PFSK-1 (cell line): ENCODE data around the gene GAGE12G.
"Not testable (repeated sequence)": the region's sequence is repeated elsewhere in the genome, so short reads cannot be mapped to it uniquely, and the experiment has no call there.

ENCODE experiments used
- FOXP2 ChIP-seq: optimal IDR thresholded peaks from 2 replicates; pipeline ENCODE3; 2011; ENCODE audit warnings: borderline replicate concordance, control low read depth, inconsistent platforms; ENCODE audit not compliant: insufficient read depth; ENCODE audit errors: extremely low read length, extremely low read depth
- POLR2AphosphoS5 ChIP-seq: IDR thresholded peaks from 2 replicates; pipeline ENCODE4 v1.6.1; 2012; ENCODE audit warnings: low read depth, mild to moderate bottlenecking, control low read depth, low read length, moderate library complexity
- REST ChIP-seq, 2 experiments: IDR thresholded peaks; 2 replicates each; pipeline versions ENCODE4 v1.6.1 to v1.8.0; 2011 to 2012; ENCODE audit warnings: low read depth in 2 of 2, low read length in 2 of 2, control low read depth in 1 of 2, inconsistent platforms in 1 of 2, mild to moderate bottlenecking in 1 of 2, moderate library complexity in 1 of 2; ENCODE audit not compliant: insufficient read depth in 1 of 2
- SIN3A ChIP-seq: IDR thresholded peaks from 2 replicates; pipeline ENCODE4 v1.6.1; 2012; ENCODE audit warnings: mild to moderate bottlenecking, low read length, moderate library complexity, borderline replicate concordance; ENCODE audit not compliant: insufficient read depth
- TAF1 ChIP-seq: IDR thresholded peaks from 2 replicates; pipeline ENCODE4 v1.6.1; 2012; ENCODE audit warnings: low read length, control low read depth, borderline replicate concordance; ENCODE audit not compliant: insufficient read depth

GRCh38 chrX:49589196-49589595 is 19.0 kb downstream of the GAGE12G start, which contains the start of gene GAGE2A:
- TF ChIP-seq REST (IDR thresholded peaks at IDR 0.05; ENCODE audit: insufficient read depth in 1 of 2, low read depth in 2 of 2, low read length in 2 of 2); POLR2AphosphoS5; TAF1; SIN3A; FOXP2: not testable (repeated sequence)
